NCI-H187 treated with DMSO at 0.1 percent for 48 hours (cell line): ENCODE measurements around the gene CD46.

Experiments used
- DNase-seq: peaks from one replicate; lab custom pipeline; 2025; lab: John Stamatoyannopoulos, UW

Gene CD46

DNA sequence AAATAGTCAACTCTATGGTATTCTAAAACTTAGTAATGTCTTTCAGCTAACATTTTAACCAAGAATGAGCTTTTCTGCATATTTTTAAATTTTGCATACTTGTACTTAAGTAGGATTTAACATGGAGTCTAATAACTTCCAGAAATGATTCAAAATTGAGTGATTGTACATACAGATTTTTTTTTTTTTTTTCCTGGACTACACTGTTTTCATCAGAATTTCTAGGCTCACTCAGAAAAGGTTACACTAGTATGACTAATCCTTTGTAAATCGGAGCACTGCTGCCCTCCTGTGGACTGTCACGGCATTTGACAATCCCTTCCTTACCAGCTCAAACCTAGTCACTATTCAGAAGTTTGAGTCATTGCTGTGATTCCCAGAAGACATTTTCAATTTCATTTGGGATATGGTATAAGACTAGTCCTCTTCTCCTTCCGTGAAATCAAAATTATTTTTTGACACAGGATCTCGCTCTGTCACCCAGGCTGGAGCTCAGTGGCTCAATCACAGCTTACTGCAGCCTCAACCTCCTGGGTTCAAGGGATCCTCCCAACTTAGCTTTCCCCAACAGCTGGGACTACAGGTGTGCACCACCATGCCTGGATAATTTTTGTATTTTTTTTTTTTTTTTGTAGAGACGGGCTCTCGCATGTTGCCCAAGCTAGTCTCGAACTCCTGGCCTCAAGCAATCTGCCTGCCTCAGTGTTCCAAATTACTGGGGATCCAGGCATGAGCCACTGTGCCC, 45.5 kb downstream of the CD46 start:
- DNase-seq = no peak

DNA sequence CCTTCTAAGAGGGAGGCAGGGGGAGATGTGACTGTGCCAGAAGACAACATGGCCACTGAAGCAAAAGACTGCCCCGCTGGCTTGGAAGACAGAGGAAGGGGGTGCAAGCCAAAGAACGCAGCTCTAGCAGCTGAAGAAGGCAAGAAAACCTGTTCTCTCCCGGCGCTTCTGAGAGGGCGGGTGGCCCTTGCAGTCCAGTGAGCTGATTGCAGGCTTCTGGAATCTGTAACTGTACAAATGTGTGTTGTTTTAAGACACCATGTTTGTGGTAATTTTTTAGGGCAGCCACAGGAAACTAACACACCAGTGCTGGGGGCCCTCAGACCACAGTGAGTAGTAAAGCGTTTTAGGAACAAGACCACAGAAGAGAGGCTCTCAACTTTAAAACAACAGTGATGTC, 47.0 kb downstream of the CD46 start:
- no peak for DNase-seq

DNA sequence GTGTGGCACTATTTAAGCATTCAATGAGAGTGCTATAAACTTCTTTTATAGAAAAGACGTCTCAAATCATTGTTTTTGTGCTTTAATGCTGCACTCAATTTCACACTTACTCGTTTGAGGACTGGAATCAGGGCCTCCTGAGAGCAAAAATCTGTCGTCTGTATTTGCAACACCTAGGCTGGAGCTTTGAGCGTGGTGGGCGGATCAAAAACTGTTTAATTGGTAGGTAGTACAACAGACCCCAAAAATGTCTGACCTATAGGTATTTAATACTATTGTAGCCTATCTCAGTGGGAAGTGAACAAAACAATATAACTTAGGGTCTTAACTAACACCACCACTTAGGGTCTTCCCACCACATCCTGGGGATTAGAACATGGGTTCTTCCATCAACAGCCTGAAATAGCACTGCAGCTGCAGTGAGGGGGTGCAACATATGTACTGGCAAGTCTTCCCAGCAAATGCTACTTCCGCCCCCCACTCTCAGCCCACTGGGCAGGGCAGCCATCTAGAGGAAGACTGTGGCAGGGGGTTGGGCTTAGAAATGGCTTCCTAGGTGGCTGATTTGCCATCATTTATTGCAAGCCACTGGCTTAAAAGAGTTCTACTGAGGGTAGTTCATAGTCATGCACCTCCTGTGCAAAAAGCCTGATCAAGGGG, 48.3 kb downstream of the CD46 start:
- DNase-seq = no peak

DNA sequence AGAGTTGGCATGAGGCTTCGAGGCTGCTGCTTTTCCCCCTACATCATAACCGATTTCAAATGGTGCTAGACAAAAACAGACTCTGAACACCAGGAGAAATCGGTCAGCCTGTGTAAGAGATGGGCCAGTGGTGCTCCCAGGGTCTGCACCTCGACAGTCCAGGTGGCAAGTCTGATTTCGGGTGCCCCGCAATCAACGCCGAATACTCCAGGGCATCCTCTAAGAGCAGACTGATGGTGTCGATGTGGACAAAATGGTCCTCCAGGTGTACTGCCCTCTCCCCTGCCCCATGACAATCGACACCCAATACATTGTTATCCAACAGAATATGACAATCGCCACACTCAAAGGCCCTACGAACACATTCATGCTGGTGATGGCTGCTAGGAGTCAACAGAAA, 50.0 kb downstream of the CD46 start:
- DNase-seq = no peak

DNA sequence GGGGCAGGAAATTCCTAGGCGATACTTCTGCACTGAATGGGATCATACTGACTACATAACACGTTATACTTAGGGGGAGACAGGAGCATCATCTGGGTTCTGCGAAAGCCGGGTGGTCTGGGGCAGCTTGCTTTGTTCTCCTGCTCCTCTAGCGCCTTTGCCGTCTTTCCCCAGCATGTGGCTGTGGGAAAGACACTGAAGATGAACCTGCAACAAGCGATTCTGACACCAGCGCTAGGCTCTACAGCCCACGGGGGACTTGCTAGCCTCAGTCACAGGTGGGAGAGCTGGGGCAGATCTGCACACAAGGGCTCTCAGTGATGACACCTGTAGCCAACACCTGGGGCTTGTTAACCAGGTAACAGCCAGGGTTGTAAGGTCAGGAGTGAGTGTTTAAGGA, 51.8 kb downstream of the CD46 start:
- no peak for DNase-seq

DNA sequence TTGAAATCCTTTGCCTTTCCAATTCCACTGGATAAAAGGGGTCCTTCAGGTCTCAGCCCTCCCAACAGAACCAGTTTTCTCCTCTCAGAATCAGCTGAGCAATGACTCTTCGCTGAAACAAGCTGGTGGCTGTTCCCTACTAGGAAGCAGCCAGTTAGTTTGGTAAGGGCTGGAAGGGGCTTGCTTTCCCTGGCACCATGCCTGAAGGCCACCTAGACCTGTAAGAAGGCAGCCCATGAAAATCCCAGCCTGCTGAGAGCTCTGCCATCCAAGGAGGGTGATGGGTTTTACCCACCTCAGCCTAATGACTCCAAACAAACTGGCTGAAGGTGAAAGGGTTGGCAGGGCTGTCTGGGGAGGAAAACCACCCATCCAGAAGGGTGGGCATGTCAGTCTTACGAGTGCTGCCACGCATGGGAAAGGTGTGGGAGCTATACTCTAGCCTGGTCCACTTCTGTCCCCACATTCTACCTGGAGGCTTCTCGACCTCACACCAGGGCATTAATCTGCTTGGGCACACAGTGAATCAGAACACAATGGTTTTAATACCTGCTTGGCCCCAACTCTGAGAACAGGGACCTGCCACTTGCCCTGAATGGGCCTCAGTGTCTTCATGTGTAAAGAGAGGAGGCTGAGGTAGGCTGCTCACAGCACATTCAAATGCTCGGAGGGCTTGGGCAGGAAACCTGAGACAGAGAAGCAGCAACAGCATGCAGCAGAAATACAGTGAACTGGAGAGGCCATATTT, 53.0 kb downstream of the CD46 start:
- DNase-seq = no peak

DNA sequence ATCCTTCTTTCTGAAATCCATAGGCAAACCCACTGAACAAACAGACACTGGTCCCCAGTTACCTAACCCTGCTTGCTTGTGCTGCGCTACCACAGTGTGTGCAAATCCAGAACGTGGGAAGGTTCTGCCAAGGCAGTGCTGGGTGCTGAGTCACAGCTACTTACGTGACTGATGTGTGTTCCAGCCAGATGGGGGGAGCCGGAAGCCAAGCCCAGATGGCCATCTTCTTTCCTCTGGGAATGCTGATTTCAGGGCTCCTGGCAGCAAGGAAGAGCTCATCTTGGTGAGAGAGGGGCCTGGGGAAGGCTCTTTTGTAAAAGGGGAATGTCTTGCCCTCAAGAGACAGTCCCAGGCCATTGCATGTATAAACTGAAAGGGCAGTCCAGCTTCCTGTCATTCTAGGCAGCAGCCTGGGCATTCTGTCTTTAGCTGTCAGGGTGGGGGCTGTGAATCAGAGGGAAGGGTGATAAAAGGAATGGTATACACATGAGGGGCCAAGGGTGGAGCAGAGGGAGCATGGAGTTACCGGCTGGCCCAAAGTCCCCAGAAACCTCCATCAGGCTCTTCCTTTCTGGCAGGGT, 54.1 kb downstream of the CD46 start:
- no peak for DNase-seq

DNA sequence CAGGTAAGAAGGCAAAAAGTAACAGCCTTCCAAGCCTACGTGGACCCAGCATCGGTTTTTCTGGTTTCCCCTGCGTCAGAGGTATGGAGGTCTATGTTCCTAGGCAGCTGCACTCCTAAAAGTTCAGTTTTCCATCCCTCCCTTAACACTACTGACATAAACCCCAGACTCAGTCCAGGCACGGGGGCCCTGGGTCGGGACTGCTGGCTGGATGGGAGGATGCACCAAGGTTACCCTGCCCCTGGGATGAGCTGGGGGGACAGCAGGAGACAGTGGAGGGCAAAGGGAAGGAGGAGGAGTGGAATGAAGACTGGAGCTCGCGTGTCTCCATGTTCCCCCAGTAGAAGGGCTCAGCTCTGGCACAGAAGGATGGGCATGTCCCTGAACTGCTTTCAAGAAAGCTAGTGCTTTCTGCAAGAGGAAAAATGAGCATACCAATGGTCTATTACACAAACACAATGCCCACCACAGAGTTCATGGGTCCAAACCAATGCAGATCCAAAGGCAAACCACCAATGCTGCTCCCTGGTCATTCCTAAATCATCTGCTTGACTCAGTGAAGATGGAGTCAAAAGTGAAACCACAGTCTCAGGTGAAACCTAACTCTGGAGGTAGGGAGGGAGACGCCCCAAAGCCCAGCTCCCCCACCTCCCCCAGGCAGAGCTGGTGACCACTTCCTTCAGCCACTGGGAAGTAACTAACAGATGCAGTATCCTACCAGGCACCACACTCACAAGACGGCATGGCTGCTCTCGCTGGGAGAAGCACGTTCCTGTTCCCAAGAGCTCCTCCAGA, 54.9 kb downstream of the CD46 start:
- no peak for DNase-seq

DNA sequence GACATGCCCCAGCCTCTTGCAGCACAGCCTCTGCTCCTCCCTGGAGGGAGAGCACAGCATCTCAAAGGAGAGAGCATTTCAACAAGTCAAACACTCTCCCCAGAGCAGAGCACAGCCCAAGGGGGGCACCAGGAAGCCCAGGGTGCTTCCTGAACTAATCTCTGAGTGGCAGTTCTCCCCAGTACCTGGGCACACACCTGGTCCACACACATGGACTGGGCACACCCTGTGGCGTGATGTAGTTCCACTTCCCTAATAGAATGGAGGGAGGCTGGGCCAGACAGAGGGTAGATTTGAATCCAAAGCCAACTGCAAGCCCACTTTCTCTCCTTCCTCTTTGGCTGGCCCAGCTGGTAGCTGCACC, 55.5 kb downstream of the CD46 start:
- no peak for DNase-seq

DNA sequence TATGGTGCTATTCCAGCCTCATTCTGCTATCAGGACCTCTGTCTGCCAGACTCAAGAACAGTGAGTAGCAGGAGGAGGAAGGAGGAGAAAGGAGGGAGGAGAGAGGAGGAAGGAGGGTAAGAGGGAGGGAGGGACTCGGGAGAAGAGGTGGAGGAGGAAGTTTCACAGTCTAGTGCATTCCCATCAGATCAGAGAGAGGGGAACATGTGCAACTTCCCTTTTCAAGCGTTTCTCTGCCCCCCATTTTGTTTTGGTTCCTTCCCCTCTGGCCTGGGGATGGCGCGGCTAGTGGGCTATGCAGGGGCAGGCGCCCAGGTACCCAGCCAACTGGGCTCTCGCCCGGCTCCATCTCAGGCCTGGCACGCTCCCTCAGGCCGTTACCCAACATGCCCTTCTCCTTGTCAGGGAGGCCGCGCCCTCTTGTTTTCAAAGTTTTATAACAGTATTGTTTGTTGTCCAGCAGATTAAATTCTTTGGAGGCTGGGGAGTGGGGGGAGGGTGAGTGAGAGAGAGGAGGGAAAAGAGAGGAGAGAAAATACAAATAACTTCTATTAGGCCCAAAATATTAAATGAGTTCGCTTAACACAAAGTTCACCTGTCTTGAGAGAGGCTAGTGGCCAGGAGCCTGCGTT, 56.0 kb downstream of the CD46 start:
- no peak for DNase-seq

DNA sequence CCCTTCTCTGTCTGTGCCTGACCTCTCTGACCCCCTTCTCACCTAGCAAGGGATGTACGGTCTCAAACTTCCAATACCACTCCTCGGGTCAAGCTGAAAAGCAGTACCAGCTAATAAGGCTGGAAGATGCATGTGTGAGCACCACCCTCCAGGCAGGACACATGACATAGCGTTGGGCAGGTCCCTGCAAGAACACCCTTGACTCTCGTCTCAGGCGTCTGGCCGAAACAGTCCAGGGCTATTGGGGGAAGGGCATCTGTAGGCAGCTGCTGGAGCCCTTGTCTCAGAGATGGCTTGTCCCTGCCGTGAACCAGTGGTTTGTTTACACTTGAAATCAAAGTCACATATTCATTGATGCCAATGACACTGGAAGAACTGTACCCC, 56.5 kb downstream of the CD46 start:
- DNase-seq = no peak

DNA sequence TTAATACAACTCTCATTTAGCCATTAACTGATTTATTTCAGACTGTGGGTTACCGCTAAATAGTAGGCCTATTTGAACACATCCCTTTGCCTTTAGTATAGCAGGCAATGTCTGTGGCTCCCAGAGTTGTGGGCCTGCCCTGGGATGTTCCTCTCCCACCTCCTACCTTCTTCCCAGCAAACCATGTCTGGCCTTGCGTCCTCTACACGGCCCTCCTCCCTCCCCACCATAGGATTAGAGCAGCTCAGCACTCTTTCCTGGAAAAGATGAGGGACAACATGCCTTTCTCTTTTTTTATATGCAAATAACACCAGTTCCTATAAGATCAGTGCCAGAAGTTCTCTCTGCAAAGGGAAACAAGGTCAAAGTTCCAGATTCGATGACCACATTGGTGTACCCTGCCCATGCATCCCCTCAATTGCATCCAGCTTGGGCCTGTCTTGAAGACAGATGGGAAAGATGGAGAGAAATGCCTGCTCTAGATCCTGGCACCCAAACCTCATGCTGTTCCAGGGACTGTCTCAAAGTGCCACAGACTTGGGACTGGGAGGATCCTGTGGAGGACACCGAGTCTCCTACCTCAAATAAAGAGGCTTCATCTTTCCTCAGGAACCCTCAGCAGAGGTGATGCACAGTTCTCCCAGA, 57.2 kb downstream of the CD46 start:
- DNase-seq = no peak

DNA sequence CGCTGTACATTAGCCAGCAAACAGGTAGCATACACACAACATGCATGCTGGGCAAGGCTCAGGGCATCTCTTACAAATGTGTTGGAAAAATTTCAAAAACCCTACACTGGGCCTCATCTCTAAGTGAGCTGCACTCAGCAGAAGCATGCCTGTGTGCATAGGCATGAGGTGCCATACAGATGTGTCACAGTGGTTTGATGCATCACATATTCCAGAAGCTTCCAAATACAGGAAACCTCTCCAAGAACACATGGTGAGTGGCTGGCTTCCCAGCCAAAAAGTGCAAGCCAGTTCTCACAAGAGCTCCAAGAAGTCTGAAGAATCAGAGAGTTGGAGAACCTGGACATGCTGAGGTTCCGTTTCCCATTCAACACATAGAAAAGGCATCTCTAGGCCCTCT, 58.3 kb downstream of the CD46 start:
- no peak for DNase-seq

DNA sequence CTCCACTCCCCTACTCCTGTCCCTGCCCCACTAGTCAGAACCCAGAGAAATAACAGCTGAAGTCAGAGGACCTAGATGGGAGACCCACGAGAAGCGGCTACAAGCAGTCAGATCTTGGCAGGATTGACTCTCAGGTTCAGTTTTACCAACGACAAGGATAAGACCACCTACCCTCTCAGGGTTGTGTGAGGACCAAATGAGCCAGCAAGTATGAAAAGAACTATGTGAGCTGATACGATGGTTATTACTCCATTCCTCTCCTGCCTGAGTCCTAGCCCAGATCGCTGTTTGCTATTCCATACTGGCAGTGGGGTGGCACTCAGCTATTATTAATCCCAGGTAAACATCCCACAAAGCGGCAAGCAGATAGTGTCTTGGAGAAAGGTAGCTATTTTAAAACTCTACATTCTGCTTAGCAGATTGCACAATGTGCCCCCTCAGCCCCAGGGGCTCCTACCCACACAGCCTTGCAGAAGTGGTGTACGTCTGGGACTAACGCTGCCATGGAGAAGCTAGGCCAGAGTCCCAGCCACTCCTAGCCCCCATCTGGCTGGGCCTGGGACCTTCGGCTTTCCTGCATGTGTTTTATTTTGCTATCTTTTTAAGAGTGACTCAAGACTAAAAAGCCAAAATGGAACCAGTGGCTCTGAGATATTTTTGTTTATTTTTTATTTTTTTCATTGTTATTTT, 58.9 kb downstream of the CD46 start:
- no peak for DNase-seq

DNA sequence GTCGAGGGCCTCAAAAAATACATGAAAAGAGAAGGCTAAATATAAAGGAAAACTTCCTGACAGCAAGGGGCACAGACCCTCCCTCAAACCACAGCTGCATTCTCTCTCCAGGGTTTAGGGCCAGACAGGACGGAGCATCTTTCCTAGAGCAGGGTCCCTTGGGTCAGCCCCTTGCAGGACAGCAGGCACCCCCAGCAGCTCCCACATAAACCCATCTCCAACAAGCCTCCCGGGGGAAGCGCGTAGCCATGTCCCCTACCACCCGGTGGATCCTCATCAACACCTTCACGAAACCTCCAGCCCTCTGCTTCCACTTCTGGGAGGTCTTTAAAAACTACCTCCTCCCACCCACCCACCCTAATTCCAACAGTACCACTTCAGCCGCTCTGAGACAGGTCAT, 59.5 kb downstream of the CD46 start:
- no peak for DNase-seq

DNA sequence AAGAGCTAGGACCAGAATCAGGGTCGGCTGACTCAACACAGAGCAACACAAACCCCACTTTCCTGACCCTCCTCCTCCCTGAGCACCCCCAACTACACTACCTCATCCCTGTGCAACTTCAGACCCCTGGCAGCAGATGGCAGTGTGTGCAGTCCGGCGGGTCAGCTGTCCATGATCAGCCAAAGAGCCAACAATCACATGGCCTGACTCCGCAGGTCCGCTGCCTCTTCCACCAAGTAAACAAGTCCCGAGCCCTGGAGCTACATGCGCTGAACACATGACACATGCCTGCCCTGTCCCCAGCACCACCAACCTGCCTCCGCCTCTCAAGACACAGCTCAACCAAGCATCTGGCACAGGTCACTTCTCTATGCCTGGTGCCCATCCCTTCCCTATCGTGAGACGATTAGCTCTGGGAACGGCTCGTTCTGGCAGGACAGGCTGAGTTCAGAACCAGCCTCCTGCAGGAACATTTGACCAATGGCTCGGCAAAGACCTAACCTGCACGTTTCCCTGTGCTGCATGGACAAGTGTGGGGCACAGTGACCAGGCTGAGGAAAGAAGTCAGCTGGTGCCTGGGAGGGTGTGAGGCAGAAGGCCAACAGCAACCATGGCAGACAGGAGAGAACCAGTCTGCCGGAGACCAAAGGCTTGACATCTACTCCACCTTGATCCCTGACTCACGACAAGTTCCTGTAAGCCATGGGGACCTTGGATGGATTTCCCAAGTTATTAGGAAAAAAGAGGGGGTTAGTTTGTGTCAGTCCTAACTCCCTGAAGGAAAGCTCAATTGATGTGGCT, 60.3 kb downstream of the CD46 start:
- no peak for DNase-seq

DNA sequence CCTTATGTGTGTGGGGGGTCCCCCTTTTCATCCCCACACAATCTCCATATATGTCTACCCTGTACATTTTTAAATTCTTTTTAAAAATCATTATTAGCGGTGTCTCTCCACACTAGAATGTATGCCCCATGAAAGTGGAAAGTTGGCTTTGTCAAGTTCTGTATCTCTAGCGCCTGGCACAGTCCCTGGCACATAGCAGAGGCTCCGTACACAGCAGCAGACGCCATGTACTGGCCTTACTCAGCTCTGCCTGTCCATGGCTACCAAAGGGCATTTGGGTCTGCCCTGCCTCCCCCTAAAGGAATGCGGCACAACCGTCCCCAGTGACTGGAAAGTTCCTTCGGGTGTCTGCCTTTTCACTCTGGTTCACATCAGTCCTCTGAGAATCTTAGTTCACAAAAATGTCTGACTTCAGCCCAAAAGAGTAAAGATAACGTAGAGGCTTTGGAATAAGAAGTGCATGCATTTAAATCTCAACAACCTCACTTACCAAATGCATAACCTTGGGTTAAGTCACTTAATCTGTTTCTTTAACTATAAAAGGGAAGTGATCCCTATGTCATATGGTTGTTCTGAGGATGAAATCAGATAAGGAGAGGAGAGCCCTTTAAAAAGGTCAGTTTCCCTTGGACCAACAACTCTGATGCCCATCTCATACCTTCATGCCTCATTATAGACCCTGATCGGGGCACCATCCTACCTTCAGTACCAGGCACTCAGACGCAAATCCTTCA, 61.1 kb downstream of the CD46 start:
- DNase-seq = no peak

DNA sequence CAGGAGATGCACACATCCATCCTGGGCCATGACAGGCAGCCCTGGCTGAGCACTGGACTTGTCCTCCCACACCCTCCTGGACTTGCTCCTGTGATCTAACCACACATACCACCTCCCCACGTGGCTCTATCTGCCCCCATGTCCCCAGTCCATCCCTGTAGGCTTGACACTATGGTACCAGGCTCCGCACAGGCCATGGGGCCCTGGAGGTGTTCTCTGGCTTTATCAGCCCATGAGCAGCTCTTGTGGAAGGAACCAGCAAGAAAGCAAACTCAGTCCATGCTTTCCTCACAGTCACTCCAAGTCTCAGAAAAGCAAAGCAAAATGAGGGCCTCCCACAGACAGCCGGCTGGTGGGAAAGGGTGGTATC, 61.6 kb downstream of the CD46 start:
- no peak for DNase-seq

DNA sequence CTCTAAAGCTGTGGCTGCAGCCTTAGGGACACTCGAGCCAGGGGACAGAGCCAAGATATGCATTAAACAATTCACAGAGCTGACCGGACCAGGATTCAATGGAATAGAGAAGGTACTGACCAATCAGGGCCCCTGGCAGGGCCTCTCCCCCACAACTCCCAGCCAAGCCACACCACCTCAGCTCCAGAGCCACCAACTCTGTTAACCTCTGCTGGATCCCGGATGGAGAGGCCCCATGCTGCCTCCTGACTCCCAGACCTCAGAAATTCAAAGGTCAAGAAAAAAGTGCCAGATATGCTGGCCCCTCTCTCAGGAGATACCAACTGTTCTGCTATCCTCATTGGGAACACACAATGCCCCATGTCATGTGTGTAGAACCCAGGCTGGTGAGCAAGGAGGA, 62.1 kb downstream of the CD46 start:
- no peak for DNase-seq
